NCI-H128 (cell line): Measurements from ENCODE around the gene SLC5A6.

ENCODE experiments used
- DNase-seq: peaks from one replicate; lab custom pipeline; 2025; ENCODE audit not compliant: unreplicated experiment; lab: John Stamatoyannopoulos, UW

Gene SLC5A6

GRCh38 chr2:27211943-27212625 is at the start of gene SLC5A6, which contains the start of gene ATRAID:
Gene SLC5A6 (minus strand): TSS chr2:27212268. CDS start chr2:27207650, 4,618 bp downstream.
Gene ATRAID (plus strand): TSS chr2:27212041. CDS start chr2:27212369, 328 bp downstream.
- DNase-seq = peak; percentile 65

DNA sequence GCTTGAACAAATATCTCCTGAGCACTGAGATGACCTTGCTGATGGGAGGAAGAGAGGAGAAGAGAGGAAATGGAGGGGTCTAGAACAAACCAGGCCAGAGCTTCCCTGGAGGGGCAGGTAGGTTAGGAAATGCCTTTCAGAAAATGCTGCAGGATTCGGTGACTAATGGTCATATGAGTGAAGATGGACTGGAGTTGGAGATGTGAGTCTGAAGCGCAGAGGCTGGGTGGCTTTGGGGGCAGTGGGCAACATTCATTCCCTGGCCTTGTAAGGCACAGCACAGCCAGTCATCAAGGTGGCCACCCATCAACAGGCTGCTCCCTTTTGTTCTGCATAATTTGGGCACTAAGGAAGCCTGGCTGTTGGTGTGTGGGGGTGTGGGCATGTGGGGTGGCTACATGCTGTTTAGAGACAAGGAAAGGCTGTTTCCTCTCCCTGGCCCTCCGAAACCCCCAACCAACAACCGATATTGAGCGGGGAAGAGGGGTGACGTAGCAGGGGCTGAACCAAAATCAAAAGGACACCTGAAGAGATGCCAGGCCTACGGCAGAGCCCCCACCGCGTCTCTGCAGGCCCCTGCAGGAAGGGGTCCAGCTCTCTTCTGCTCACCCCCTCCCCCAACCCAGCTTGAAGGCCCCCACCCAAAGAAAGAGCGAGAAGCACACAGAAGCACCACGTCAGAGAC is 49.3 kb upstream of the SLC5A6 start:
- no peak for DNase-seq

- no peak for DNase-seq
These were observed 46.0 kb upstream of the SLC5A6 start for GRCh38 chr2:27258051-27258450.

- DNase-seq = no peak
These were observed 44.9 kb upstream of the SLC5A6 start for GRCh38 chr2:27256855-27257454.

GRCh38 chr2:27255660-27256059 is 43.6 kb upstream of the SLC5A6 start:
- no peak for DNase-seq

DNA sequence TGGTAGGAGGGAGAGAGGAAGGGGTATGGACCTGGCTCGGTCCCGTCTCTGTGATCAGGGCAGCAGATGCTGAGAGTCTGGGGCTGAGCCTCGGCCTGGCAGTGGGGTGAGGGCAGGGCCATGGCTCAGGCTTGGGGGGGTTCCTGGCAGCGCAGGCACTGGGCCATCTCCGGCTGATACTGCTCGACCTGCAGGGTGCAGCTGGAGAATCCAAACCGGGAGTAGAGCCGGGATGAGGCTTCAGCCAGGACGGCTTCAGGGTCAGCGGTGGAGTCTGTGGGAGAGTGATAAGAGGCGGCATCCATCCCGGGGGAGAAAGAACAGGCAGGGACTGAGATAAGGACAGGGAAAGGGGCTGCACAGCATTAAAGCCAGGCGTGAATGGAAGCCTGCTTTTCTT is 43.1 kb upstream of the SLC5A6 start:
- DNase-seq = no peak

- DNase-seq = no peak
These were observed 39.7 kb upstream of the SLC5A6 start for GRCh38 chr2:27251766-27252165.

GRCh38 chr2:27250652-27251379 is 38.7 kb upstream of the SLC5A6 start:
- DNase-seq = no peak

GRCh38 chr2:27249891-27250651 is 38.0 kb upstream of the SLC5A6 start:
- DNase-seq = no peak

DNA sequence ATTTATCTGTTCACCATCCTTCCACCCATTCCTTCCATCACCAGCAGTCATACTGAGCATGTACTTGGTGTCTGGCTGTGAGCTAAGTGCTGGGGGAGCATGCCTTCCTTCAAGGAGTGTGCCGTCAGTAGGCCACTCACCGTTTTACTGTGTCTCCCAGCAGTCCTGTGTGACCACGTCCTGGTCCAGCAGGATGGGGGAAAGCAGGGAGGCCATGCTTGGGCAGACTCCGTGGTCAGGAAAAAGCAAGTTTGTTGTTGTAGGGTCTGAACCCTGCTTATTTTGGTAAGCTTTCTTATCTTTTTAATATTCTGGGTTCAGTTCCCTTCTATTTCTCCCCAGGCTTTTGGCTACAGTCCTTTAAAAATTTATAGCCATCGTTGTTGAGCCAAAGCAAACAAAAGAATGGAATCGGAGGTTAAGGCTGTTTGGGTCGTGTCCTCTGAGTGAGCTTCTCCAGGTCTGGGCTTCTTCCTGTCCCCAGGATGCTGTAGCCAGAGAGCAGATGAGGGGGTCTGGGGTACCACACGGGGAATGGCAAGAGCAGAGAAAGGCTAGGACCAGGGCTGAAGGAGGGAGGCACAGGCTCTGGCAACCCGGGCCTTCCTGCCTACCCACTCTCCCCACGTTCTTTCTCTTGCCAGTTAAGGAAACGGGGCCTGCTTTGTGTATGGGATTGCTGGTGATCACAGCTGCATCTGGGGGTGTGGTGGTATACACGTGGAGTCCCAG is 37.3 kb upstream of the SLC5A6 start:
- no peak for DNase-seq

DNA sequence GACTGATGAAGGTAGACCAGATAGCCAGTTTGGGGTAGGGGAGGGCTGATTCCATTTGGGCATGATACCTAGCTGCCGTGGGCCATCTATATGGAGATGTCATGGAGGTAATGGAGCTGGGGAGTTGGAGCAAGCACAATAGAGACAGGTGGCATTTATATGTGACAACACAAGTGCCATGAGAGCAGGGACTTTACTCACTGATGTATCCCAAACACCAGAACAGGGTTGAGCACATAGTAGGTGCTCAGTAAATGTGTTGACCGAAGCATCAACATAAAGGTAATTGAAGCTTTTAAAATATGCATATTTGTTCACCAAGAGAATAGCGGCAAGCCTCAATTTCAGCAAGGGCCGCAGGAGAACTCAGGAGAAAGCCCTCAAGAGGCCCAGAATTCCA is 35.8 kb upstream of the SLC5A6 start:
- DNase-seq = no peak

DNA sequence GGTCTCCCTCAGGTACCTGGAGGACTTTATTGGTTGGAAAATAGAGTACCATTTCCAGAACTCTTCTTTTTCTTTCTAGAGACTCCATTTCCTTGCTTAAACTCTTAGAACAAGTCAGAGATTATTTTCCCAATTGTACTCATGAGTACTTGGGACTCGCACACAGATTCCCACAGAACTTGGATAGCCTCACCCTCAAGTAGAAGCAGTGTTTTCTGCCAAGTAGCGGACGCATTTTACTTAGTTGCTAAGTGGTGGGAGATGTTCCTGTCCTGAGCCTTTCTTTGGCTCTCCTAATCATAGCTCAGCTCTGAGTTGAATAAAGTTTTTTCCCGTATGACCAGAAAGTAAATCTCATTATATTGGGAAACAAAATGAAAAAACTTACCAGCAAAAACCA is 33.6 kb upstream of the SLC5A6 start:
- no peak for DNase-seq

DNA sequence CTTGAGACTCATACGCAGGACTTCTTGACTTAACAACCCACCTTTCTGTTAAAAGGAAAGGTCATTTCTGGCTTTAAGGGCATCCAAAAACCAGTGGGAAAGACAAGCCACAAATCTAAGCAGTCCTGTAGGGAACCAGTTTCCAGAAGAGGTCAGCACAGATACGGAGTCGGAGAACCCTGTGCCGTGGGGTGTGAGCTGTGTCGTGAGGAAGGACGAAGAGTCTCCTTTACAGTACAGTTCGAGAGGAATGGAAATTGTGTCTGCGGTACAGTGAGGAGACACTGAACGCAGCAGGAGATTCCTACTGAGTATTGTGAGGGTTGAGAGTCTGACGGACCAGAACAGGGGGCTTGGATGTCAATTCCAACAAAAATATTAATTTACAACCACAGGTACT is 33.0 kb upstream of the SLC5A6 start:
- no peak for DNase-seq

DNA sequence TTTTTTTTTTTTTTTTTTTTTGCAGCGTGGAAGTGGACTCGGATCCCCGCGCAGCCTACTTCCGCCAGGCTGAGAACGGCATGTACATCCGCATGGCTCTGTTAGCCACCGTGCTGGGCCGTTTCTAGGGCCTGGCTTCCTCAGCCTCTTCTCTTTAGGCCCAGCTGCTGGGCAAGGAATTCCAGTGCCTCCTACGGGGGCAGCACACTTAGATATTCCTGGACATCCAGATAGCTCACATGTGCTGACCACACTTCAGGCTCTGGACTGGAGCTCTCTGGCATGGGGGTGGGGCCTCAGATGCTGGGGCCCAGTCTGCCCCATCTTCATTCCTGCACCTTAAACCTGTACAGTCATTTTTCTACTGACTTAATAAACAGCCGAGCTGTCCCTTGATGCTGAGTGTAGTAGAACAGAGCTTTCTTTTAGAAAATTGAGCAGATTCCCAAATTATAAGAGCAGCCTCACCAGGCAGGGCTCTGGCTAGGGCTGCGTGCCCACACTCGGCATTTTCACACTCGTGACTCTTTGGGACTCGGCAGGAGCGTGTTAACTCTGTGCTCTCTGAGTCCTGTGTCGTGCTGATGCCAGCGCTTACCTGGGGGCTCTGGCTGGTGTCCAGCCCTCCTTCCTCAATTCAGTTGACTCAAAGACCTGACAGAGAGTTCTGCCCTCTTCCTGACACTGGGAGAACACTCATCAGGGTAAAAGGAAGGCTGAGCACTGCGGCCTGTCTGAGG is 31.5 kb upstream of the SLC5A6 start:
- no peak for DNase-seq

DNA sequence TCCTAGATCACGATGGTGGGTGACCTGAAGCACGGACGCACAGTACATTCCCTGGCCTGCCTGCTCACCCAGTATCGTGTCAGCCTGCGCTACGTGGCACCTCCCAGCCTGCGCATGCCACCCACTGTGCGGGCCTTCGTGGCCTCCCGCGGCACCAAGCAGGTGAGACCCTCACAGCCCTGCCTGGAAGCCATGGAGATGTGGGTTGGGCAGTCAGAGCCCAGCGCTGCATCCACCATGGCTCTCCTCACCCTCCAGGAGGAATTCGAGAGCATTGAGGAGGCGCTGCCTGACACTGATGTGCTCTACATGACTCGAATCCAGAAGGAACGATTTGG is 30.5 kb upstream of the SLC5A6 start:
- no peak for DNase-seq

DNA sequence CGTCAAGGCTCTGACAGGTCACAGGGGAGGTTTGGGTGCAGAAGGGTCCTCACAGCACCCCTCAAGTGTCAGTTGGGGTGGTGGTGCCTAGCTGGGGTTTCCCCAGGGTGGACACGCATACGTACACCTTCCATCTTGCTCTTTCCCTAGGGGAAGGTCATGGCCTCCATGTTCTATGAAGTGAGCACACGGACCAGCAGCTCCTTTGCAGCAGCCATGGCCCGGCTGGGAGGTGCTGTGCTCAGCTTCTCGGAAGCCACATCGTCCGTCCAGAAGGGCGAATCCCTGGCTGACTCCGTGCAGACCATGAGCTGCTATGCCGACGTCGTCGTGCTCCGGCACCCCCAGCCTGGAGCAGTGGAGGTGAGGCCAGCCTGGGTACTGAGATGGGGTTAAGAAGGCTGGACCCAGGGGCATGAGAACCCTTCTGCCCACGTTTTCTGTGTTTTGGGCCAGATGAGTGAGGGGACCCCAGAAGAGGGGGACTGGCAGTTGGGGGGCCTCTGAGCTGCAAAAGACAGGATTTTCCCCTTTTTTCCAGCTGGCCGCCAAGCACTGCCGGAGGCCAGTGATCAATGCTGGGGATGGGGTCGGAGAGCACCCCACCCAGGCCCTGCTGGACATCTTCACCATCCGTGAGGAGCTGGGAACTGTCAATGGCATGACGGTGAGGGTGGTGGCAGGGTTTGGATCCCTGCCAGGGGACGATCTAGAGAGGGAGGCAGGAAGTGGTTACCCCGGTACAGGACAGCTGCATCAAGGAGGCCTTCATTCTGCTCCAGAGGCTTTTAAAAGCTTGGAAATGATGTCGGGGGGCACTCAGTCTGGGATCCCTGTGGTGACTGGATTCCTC is 29.9 kb upstream of the SLC5A6 start:
- DNase-seq = no peak

GRCh38 chr2:27240406-27240805 is 28.3 kb upstream of the SLC5A6 start:
- DNase-seq = no peak

DNA sequence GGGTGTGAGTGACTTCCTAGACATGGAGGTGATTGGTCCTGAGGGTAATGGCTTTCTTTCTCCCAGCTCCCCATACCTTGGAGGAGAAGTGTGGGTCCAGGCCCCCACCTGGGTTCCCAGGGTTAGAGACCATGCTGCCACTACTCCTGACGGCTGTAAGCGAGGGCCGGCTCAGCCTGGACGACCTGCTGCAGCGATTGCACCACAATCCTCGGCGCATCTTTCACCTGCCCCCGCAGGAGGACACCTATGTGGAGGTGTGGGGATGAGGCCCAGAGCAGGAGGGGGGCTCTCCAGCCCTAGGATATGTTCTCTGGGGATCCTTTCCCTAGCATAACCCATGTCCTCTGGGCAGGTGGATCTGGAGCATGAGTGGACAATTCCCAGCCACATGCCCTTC is 26.9 kb upstream of the SLC5A6 start:
- DNase-seq = no peak
